Neuron (in vitro differentiated cells): ENCODE results near the gene UCN3.

Source experiments
- H2AFZ ChIP-seq: one replicate; pipeline ENCODE4 v1.6.1; 2013; ENCODE audit warnings: low read depth, mild to moderate bottlenecking, inconsistent platforms, low read length, moderate library complexity
- H3K27me3 ChIP-seq: one replicate; pipeline ENCODE4 v1.6.1; 2013; ENCODE audit warnings: low read length; ENCODE audit not compliant: insufficient read depth
- H3K36me3 ChIP-seq: one replicate; pipeline ENCODE4 v1.6.1; 2013; ENCODE audit warnings: low read length; ENCODE audit not compliant: insufficient read depth
- H3K4me1 ChIP-seq: one replicate; pipeline ENCODE4 v1.6.1; 2013; ENCODE audit warnings: low read length; ENCODE audit not compliant: insufficient read depth
- H3K4me3 ChIP-seq: 2 replicates; pipeline ENCODE4 v1.5.1; 2013; ENCODE audit warnings: mild to moderate bottlenecking, low read length, moderate library complexity
- H3K9me3 ChIP-seq: one replicate; pipeline ENCODE4 v1.6.1; 2013; ENCODE audit warnings: low read length

UCN3 gene

GRCh38 chr10:5346881-5347280 is 17.9 kb upstream of the UCN3 start:
- Histone ChIP-seq H3K27me3 (peaks cover under 1% of the 10 kb centered on the region), H2AFZ (no peak overlapping the region), H3K9me3 (no peaks in the 10 kb centered on the region), H3K36me3 (no peaks in the 10 kb centered on the region), H3K4me1 (no peaks in the 10 kb centered on the region), H3K4me3 (no peak overlapping the region)

DNA sequence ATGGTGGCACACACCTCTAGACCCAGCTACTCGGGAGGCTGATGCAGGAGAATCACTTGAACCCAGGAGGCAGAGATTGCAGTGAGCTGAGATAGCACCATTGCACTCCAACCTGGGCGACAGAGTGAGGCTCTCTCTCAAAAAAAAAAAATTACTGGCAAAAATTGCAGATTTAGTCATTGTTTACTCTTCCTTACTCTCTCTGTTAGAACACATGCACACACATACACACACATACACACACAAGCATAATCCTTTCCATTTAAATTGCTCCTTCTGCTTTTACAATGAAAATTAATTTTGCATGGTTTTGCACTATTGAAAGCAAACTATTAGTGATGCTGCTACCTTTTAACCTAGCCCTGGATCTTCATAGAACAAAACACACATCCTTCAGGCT is 15.4 kb upstream of the UCN3 start:
- H3K4me3 ChIP-seq: no peak overlapping the region
- H3K9me3 ChIP-seq: no peaks in the 10 kb centered on the region
- H2AFZ ChIP-seq: no peak overlapping the region
- H3K4me1 ChIP-seq: no peaks in the 10 kb centered on the region
- H3K36me3 ChIP-seq: no peaks in the 10 kb centered on the region
- H3K27me3 ChIP-seq: peaks cover 4% of the 10 kb centered on the region

DNA sequence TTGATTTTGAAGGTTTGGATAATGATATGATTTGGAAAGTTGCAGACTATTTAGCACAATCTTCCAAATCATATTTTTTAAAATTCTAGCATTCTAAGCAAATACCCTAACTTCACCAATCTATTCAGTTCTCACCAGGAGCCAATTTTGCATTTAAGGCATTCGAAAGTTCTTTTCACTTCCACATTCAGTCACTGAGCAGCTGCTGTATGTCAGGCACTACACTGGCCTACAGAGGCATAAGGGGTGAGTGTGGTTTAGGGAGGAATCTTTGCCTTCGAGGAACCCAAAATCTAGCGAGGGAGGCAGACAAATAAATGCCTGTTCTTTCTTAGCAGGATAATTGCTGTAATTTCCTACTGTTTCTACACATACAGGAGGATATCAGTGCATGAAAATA is 10.7 kb upstream of the UCN3 start:
- Histone ChIP-seq H3K4me1 (no peaks in the 10 kb centered on the region), H3K4me3 (no peak overlapping the region), H3K9me3 (no peaks in the 10 kb centered on the region), H2AFZ (no peak overlapping the region), H3K27me3 (peaks cover 4% of the 10 kb centered on the region), H3K36me3 (no peaks in the 10 kb centered on the region)

- Histone ChIP-seq H2AFZ (no peak overlapping the region), H3K9me3 (no peaks in the 10 kb centered on the region), H3K4me1 (no peaks in the 10 kb centered on the region), H3K4me3 (no peak overlapping the region), H3K36me3 (no peaks in the 10 kb centered on the region), H3K27me3 (peaks cover 4% of the 10 kb centered on the region)
Measured at GRCh38 chr10:5355594-5356301, 9.0 kb upstream of the UCN3 start.

- H3K4me1 ChIP-seq: no peaks in the 10 kb centered on the region
- H3K9me3 ChIP-seq: no peaks in the 10 kb centered on the region
- H3K4me3 ChIP-seq: no peak overlapping the region
- H3K36me3 ChIP-seq: no peaks in the 10 kb centered on the region
- peaks cover 4% of the 10 kb centered on the region for H3K27me3 ChIP-seq
- no peak overlapping the region for H2AFZ ChIP-seq
Measured at GRCh38 chr10:5356302-5356763, 8.4 kb upstream of the UCN3 start.

- Histone ChIP-seq H2AFZ (no peak overlapping the region), H3K4me1 (no peaks in the 10 kb centered on the region), H3K4me3 (no peak overlapping the region), H3K9me3 (no peaks in the 10 kb centered on the region), H3K36me3 (no peaks in the 10 kb centered on the region), H3K27me3 (no peaks in the 10 kb centered on the region)
Measured at GRCh38 chr10:5360318-5360915, 4.3 kb upstream of the UCN3 start.

DNA sequence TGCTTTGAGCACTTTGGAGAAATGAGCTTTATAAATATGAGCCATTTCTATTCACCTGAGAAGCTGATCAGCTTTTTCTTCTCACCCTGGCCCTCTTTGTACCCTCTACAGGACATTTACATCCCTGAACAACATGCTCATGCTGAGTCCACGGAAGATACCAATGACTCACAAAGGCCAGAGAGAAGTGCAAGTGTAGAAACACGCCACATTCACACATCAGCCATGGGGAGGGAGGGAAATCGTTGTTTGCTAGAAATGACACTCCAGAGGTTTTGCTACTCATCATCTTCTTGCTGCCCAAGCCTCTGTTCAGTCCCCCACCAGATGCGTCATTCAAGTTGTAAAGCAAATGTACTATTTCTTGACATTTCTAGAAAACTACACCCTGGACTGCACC is 2.8 kb upstream of the UCN3 start:
- H3K4me3 ChIP-seq: no peak overlapping the region
- no peaks in the 10 kb centered on the region for H3K9me3 ChIP-seq
- H3K4me1 ChIP-seq: no peaks in the 10 kb centered on the region
- no peaks in the 10 kb centered on the region for H3K27me3 ChIP-seq
- no peaks in the 10 kb centered on the region for H3K36me3 ChIP-seq
- no peak overlapping the region for H2AFZ ChIP-seq

GRCh38 chr10:5362873-5363272 is 1.9 kb upstream of the UCN3 start:
- no peaks in the 10 kb centered on the region for H3K36me3 ChIP-seq
- no peak overlapping the region for H3K4me3 ChIP-seq
- H2AFZ ChIP-seq: no peak overlapping the region
- no peaks in the 10 kb centered on the region for H3K9me3 ChIP-seq
- H3K27me3 ChIP-seq: no peaks in the 10 kb centered on the region
- no peaks in the 10 kb centered on the region for H3K4me1 ChIP-seq

DNA sequence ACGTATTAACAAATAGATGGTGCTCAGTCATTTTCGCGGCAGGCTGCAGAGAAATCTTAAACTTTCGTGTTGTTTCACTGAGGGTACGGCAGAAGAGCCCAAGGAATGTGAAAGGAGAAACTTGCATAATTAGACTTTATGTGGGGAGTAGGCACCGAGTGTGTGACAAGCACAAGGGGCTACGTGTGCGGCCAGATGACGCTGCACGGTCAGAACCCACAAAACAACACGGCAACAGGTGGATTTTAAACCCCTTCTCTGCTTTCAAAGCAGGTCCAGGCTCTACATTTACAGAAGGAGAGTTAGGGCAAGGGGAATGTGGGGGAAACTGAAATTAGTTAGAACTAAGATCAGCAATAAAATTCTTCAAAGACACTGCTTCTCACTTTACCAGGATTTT is 392 bp upstream of the UCN3 start:
- no peaks in the 10 kb centered on the region for H3K27me3 ChIP-seq

GRCh38 chr10:5365928-5366327 is 1.2 kb downstream of the UCN3 start:
- no peak overlapping the region for H2AFZ ChIP-seq
- H3K4me3 ChIP-seq: no peak overlapping the region
- no peaks in the 10 kb centered on the region for H3K27me3 ChIP-seq
- H3K36me3 ChIP-seq: no peaks in the 10 kb centered on the region
- H3K9me3 ChIP-seq: no peaks in the 10 kb centered on the region
- H3K4me1 ChIP-seq: no peaks in the 10 kb centered on the region

More for the DNA sequence above, 392 bp upstream of the UCN3 start:
- H3K4me3 ChIP-seq: no peak overlapping the region
- no peaks in the 10 kb centered on the region for H3K4me1 ChIP-seq
- no peaks in the 10 kb centered on the region for H3K36me3 ChIP-seq
- no peak overlapping the region for H2AFZ ChIP-seq
- H3K9me3 ChIP-seq: no peaks in the 10 kb centered on the region

DNA sequence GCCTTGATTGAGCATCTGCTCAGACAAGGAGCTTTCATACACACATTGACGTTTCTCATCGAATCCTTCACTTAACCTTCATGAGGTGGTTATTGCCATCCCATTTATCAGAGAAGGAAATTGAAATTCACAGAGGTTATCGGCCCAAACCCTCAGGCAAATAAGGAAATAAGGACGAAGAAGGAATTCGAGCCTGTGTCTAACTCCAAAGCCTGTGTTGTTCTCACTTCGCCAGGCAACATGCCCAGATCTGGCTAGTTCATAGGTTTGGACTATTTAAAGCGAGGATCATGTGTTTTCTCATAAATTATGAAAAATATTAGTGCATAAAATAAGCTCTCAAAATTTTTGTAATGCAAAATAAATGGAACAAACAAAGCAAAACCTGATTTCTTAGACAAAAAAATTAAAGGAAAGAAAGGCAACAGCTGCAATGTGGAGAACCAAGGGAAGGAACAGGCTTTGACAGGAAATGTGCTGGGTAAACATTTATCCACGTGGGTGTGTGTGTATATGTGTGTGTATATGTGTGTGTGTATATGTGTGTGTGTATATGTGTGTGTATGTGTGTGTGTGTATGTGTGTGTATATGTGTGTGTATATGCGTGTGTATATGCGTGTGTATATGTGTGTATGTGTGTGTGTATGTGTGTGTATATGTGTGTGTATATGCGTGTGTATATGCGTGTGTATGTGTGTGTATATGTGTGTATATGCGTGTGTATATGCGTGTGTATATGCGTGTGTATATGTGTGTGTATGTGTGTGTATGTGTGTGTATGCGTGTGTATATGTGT is 4.8 kb downstream of the UCN3 start:
- no peak overlapping the region for H3K4me3 ChIP-seq
- no peaks in the 10 kb centered on the region for H3K36me3 ChIP-seq
- no peaks in the 10 kb centered on the region for H3K4me1 ChIP-seq
- peaks cover 2% of the 10 kb centered on the region for H3K9me3 ChIP-seq
- no peak overlapping the region for H2AFZ ChIP-seq
- H3K27me3 ChIP-seq: no peaks in the 10 kb centered on the region

GRCh38 chr10:5370493-5371352 is 6.0 kb downstream of the UCN3 start:
- Histone ChIP-seq H3K4me3 (no peak overlapping the region), H3K4me1 (no peaks in the 10 kb centered on the region), H3K36me3 (no peaks in the 10 kb centered on the region), H3K27me3 (no peaks in the 10 kb centered on the region), H2AFZ (no peak overlapping the region), H3K9me3 (peaks cover 2% of the 10 kb centered on the region)
